ENCODE measurements around the gene IL17F. TPM values are rescaled to one million over a fixed set of nuclear protein-coding genes. Genes with fewer than 3 reads are reported as not detected.

IL17F gene
- total RNA-seq, 1 donor from 2014 or later, result not detected

DNA sequence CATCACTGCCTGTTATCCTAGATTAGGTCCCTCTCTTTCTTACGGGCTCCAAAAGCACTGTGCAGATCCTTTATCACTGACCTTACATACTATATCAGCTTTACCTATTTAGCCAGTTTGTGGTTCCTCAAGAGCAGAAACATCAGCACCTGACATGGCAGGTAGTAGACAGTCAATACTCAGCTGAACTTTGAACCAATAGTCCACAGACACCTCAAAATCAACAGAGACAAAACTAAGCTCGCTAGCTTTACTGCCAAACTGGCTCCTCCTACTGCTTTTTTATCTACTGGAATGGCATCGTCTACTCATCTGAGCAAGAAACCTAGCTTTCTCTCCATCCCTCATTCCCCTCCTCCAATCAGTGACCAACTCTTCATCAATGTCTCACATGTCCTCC is 52.5 kb downstream of the IL17F start:
- DNase-seq (ENCODE audit: low spot score), result no peak
- no peaks in the 10 kb centered on the region for H3K9me3 Mint-ChIP-seq (ENCODE audit: low read depth)
- H3K4me3 Mint-ChIP-seq (ENCODE audit: unreplicated experiment), result no peak overlapping the region
- no peaks in the 10 kb centered on the region for H3K36me3 Mint-ChIP-seq (ENCODE audit: low read depth)
- H3K4me1 Mint-ChIP-seq (ENCODE audit: low read depth), result no peaks in the 10 kb centered on the region
- H3K27me3 Mint-ChIP-seq (ENCODE audit: low read depth), result peaks cover 26% of the 10 kb centered on the region
- no peak overlapping the region for H3K27ac Mint-ChIP-seq (ENCODE audit: unreplicated experiment)
- TF ChIP-seq, protein P1, sequence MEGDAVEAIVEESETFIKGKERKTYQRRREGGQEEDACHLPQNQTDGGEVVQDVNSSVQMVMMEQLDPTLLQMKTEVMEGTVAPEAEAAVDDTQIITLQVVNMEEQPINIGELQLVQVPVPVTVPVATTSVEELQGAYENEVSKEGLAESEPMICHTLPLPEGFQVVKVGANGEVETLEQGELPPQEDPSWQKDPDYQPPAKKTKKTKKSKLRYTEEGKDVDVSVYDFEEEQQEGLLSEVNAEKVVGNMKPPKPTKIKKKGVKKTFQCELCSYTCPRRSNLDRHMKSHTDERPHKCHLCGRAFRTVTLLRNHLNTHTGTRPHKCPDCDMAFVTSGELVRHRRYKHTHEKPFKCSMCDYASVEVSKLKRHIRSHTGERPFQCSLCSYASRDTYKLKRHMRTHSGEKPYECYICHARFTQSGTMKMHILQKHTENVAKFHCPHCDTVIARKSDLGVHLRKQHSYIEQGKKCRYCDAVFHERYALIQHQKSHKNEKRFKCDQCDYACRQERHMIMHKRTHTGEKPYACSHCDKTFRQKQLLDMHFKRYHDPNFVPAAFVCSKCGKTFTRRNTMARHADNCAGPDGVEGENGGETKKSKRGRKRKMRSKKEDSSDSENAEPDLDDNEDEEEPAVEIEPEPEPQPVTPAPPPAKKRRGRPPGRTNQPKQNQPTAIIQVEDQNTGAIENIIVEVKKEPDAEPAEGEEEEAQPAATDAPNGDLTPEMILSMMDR (IDR thresholded peaks at IDR 0.05), result no peak

DNA sequence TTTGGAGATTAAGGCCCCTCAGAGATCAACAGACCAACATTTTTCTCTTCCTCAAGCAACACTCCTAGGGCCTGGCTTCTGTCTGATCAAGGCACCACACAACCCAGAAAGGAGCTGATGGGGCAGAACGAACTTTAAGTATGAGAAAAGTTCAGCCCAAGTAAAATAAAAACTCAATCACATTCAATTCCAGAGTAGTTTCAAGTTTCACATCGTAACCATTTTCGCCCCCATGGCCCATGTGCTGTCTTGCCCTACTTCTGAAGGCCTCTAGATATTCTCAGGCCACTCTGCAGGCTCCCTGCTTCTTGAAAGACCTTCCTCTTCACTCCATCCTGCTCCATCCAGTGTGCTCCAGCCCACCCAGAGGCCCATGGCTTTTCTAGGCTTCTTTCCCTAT is 53.9 kb downstream of the IL17F start:
- TF ChIP-seq, protein P1 (IDR thresholded peaks at IDR 0.05), result no peak
- Mint-ChIP-seq H3K36me3 (ENCODE audit: low read depth) (no peaks in the 10 kb centered on the region), H3K27me3 (ENCODE audit: low read depth) (peaks cover 33% of the 10 kb centered on the region), H3K9me3 (ENCODE audit: low read depth) (no peaks in the 10 kb centered on the region), H3K4me3 (ENCODE audit: unreplicated experiment) (no peak overlapping the region), H3K4me1 (ENCODE audit: low read depth) (no peaks in the 10 kb centered on the region), H3K27ac (ENCODE audit: unreplicated experiment) (no peak overlapping the region)
- DNase-seq (ENCODE audit: low spot score), result no peak

DNA sequence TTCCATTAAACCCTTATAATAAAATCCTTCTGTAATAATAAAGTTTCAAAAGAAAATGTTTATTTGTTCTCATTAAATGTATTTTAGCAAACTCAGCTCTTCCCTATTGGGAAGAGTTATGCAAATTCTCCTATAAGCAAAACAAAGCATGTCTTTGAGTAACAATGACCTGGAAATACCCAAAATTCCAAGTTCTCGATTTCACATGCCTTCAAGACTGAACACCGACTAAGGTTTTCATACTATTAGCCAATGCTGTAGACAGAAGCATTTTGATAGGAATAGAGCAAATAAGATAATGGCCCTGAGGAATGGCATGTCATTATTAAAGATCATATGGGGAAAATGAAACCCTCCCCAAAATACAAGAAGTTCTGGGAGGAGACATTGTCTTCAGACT is 54.3 kb downstream of the IL17F start:
- no peaks in the 10 kb centered on the region for H3K4me1 Mint-ChIP-seq (ENCODE audit: low read depth)
- no peak overlapping the region for H3K4me3 Mint-ChIP-seq (ENCODE audit: unreplicated experiment)
- H3K27ac Mint-ChIP-seq (ENCODE audit: unreplicated experiment), result no peak overlapping the region
- H3K9me3 Mint-ChIP-seq (ENCODE audit: low read depth), result no peaks in the 10 kb centered on the region
- TF ChIP-seq, protein P1 (IDR thresholded peaks at IDR 0.05), result no peak
- peaks cover 34% of the 10 kb centered on the region for H3K27me3 Mint-ChIP-seq (ENCODE audit: low read depth)
- H3K36me3 Mint-ChIP-seq (ENCODE audit: low read depth), result no peaks in the 10 kb centered on the region
- no peak for DNase-seq (ENCODE audit: low spot score)

DNA sequence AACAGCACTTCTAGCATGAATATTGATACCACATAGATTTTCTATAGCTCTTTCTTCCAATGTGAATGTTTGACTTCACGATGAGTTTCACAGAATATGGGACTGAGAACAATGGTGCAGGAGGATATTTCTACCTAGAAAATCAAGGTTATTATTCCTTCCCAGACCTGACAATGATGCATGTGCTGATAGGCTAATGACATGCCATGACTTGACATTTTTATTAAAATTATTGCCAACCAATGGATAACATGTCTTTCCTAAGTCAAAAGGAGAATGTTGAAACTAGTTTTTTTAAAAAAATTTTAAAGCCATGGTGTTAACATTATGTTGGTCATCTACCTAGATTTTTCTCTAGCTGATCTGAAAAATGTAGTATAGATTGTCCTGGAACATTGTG is 57.2 kb downstream of the IL17F start:
- no peak for DNase-seq (ENCODE audit: low spot score)
- H3K36me3 Mint-ChIP-seq (ENCODE audit: low read depth), result no peaks in the 10 kb centered on the region
- no peaks in the 10 kb centered on the region for H3K4me1 Mint-ChIP-seq (ENCODE audit: low read depth)
- H3K4me3 Mint-ChIP-seq (ENCODE audit: unreplicated experiment), result no peak overlapping the region
- H3K9me3 Mint-ChIP-seq (ENCODE audit: low read depth), result no peaks in the 10 kb centered on the region
- TF ChIP-seq, protein P1 (IDR thresholded peaks at IDR 0.05), result no peak
- no peak overlapping the region for H3K27ac Mint-ChIP-seq (ENCODE audit: unreplicated experiment)
- H3K27me3 Mint-ChIP-seq (ENCODE audit: low read depth), result peaks cover 40% of the 10 kb centered on the region

Other genes with a start within 250 kb of the IL17F start
- not detected in 3 replicates for gene PKHD1, start 156.9 kb downstream of the IL17F start, total RNA-seq
- not detected in 3 replicates for gene IL17A, start 58.1 kb downstream of the IL17F start, total RNA-seq
- 23.0 to 55.0 TPM (median 24.9 TPM) in 3 replicates for gene MCM3, start 40.2 kb upstream of the IL17F start, total RNA-seq
- 3.6 to 4.4 TPM (median 3.6 TPM) in 3 replicates for gene PAQR8, start 117.7 kb upstream of the IL17F start, total RNA-seq
- 9.6 to 18.7 TPM (median 11.3 TPM) in 3 replicates for gene EFHC1, start 175.8 kb upstream of the IL17F start, total RNA-seq

Data from chondrocyte (in vitro differentiated cells).